Gastroesophageal sphincter (tissue), 4 donors: ENCODE results near the gene FRAT1. TPM values are rescaled to one million over a fixed set of nuclear protein-coding genes. Genes with fewer than 3 reads are reported as not detected.

Experiments used
- ATAC-seq: fragments of 150-250 bp; one replicate; pipeline ENCODE4 v1.9.1; 2016; ENCODE audit warnings: mild to moderate bottlenecking, moderate library complexity
- H3K27ac ChIP-seq, 4 donors: fragments of 200-600 bp; sonication (generic) in 3 of 4; 1 replicate in 3 of 4; 2 replicates in 1 of 4; pipeline ENCODE4 v1.5.1; 2016 to 2019
- H3K27me3 ChIP-seq: fragments of 200-600 bp; sonication (generic); one replicate; pipeline ENCODE4 v1.5.1; 2019
- H3K36me3 ChIP-seq, 2 donors: fragments of 200-600 bp; sonication (generic); one replicate each; pipeline ENCODE4 v1.5.1; 2019; ENCODE audit warnings: control low read depth in 1 of 2
- H3K4me1 ChIP-seq, 3 donors: fragments of 200-600 bp; sonication (generic); 1 replicate in 2 of 3; 2 replicates in 1 of 3; pipeline ENCODE4 v1.5.1; 2016 to 2019; ENCODE audit warnings: control low read depth in 2 of 3
- H3K4me3 ChIP-seq, 2 donors: fragments of 200-600 bp; sonication (generic); one replicate each; pipeline ENCODE4 v1.5.1; 2019; ENCODE audit warnings: mild to moderate bottlenecking in 1 of 2, moderate library complexity in 1 of 2
- H3K9me3 ChIP-seq, 3 donors: fragments of 200-600 bp; sonication (generic); one replicate each; pipeline ENCODE4 v1.5.1; 2017 to 2019; ENCODE audit warnings: control low read depth in 2 of 3
- EP300 ChIP-seq: sonication (generic); formaldehyde crosslinking; IDR thresholded peaks from one replicate; pipeline ENCODE4 v1.6.1; 2017; ENCODE audit warnings: antibody characterized with exemption, mild to moderate bottlenecking
- POLR2A ChIP-seq, 2 donors: fragments of 450-650 bp; IDR thresholded peaks; one replicate each; pipeline ENCODE4 v1.6.1; 2017; ENCODE audit warnings: antibody characterized with exemption in 2 of 2, mild to moderate bottlenecking in 2 of 2, moderate library complexity in 1 of 2
- POLR2AphosphoS5 ChIP-seq: sonication (generic); formaldehyde crosslinking; IDR thresholded peaks from one replicate; pipeline ENCODE4 v1.6.1; 2017; ENCODE audit warnings: antibody characterized with exemption
- WGBS, 2 donors: methylation state at CpG; one replicate each; pipeline ENCODE4 v1.1.5; 2018; ENCODE audit warnings: low coverage in 1 of 2; 5-methylcytosine and 5-hydroxymethylcytosine counted together
- total RNA-seq, 4 donors: library from RNA; depleted of rRNA; stranded (reverse); fragments of >200 nt; gene quantifications; one replicate each; pipeline ENCODE4 v1.1.0, GENCODE V29; 2016
- TF ChIP-seq, protein P1 (sequence below), 4 experiments: fragments of 200-600 bp in 2 of 4; fragments of 450-650 bp in 2 of 4; sonication (generic) in 1 of 4; IDR thresholded peaks; one replicate each; pipeline ENCODE4 v1.5.1; 2017 to 2019; ENCODE audit warnings: antibody characterized with exemption in 4 of 4, mild to moderate bottlenecking in 2 of 4, moderate library complexity in 2 of 4

The FRAT1 gene
- total RNA-seq, 4 donors from 2014 or later = 5.1 to 8.0 (median 5.5) TPM

- WGBS, 2 donors = 39 to 48% methylated on average over 17 to 22 of the region's 25 CpGs
- H3K27me3 ChIP-seq = no peaks in the 10 kb centered on the region
- H3K4me1 ChIP-seq = peaks cover 3 to 21% (median 5%) of the 10 kb centered on the region in 3 donors
- peaks cover 0 to 12% of the 10 kb centered on the region in 2 donors for H3K36me3 ChIP-seq
- H3K9me3 ChIP-seq = no peaks in the 10 kb centered on the region
- peak overlapping the region; percentile 89 to 98 for H3K4me3 ChIP-seq
- TF ChIP-seq POLR2AphosphoS5 (no peak), POLR2A (IDR thresholded peaks at IDR 0.05) (no peak), EP300 (no peak)
- TF ChIP-seq, protein P1, sequence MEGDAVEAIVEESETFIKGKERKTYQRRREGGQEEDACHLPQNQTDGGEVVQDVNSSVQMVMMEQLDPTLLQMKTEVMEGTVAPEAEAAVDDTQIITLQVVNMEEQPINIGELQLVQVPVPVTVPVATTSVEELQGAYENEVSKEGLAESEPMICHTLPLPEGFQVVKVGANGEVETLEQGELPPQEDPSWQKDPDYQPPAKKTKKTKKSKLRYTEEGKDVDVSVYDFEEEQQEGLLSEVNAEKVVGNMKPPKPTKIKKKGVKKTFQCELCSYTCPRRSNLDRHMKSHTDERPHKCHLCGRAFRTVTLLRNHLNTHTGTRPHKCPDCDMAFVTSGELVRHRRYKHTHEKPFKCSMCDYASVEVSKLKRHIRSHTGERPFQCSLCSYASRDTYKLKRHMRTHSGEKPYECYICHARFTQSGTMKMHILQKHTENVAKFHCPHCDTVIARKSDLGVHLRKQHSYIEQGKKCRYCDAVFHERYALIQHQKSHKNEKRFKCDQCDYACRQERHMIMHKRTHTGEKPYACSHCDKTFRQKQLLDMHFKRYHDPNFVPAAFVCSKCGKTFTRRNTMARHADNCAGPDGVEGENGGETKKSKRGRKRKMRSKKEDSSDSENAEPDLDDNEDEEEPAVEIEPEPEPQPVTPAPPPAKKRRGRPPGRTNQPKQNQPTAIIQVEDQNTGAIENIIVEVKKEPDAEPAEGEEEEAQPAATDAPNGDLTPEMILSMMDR (IDR thresholded peaks at IDR 0.05) = no peak
- H3K27ac ChIP-seq = peak overlapping the region; percentile 95 to 99 (median 98)
- ATAC-seq = no peak
Observed at GRCh38 chr10:97291357-97292096, 27.5 kb upstream of the FRAT1 start.

DNA sequence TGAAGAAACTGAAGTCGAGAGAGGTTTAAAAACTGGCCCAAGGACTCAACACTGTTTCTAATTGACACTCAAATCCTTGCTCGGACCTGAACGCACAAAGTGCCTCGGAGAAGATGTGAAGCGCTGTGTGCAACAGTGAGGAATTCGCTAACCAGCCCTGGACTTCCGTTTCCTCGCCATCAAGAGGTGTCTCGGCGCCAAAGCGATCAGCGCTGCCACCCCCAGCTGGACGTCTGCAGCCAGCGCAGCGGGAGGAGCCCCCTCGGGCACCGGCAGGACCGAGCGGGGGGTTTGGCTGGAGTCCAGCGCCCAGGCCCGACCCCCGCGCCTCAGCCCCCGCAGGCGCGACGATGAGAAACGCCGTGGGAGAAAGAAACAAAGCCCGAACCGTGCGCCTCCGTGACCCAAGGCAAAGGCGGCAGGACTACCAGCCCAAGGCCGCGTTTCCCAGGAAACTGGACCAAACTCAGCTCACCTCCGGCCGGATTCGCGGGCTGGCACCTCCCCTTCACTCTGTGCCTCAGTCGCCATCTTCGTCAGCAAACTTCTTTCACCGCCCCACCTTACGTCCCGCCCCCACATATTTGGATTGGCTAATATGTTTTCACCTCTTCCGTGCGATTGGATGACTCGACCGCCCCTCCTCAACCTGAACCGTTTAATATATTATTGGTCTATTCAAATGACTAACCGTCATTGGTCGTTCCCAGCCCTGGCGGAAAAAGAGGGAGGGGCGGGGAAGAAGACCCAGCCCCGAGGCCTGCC is 26.8 kb upstream of the FRAT1 start, which contains the start of gene ARHGAP19:
Gene ARHGAP19 (minus strand): TSS at position 541 of the 765 bp plus-strand sequence. CDS start 10 bp downstream, at position 531.
- no peaks in the 10 kb centered on the region for H3K9me3 ChIP-seq
- peak; percentile 100 for ATAC-seq
- WGBS, 2 donors = 0% methylated on average over 12 to 17 of the region's 55 CpGs
- peaks cover 0 to 7% of the 10 kb centered on the region in 2 donors for H3K36me3 ChIP-seq
- peak within 1 kb of the TSS; percentile 89 to 98 for H3K4me3 ChIP-seq
- H3K4me1 ChIP-seq = peaks cover 3 to 21% (median 5%) of the 10 kb centered on the region in 3 donors
- peak within 1 kb of the TSS; percentile 95 to 99 (median 98) for H3K27ac ChIP-seq
- TF ChIP-seq POLR2AphosphoS5 = peak; percentile 51
- peak; percentile 35 to 44 for TF ChIP-seq POLR2A (IDR thresholded peaks at IDR 0.05)
- TF ChIP-seq, protein P1 (IDR thresholded peaks at IDR 0.05) = peak in 2 of 4 experiments; percentile 16 to 38
- no peak for TF ChIP-seq EP300
- no peaks in the 10 kb centered on the region for H3K27me3 ChIP-seq

DNA sequence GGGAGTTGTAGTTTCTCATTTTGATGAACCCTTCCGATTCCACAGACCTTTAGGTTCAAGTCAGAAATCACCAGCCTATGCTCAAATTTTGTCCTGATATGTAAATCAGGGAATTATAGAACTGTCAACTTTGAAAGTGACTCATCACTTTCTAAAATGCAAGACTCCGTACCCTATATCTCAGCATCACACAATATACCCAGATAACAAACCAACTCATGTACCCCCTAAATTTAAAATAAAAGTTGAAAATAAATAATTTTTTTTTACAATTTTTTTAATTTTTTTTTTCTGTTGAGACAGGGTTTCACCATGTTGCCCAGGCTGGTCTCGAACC is 26.2 kb upstream of the FRAT1 start:
- no peak for ATAC-seq
- Histone ChIP-seq H3K27me3 (no peaks in the 10 kb centered on the region), H3K27ac (peak overlapping the region in 1 of 4 donors; percentile 98), H3K4me1 (peaks cover 3 to 21% (median 5%) of the 10 kb centered on the region in 3 donors), H3K9me3 (no peaks in the 10 kb centered on the region), H3K36me3 (peaks cover 0 to 2% of the 10 kb centered on the region in 2 donors), H3K4me3 (peak overlapping the region in 1 of 2 donors; percentile 89)
- TF ChIP-seq POLR2A (IDR thresholded peaks at IDR 0.05) (no peak), POLR2AphosphoS5 (no peak), EP300 (no peak)
- TF ChIP-seq, protein P1 (IDR thresholded peaks at IDR 0.05) = no peak
- 50 to 64% methylated on average over 3 of the region's 3 CpGs for WGBS, 2 donors

- no peak for TF ChIP-seq POLR2AphosphoS5
- TF ChIP-seq EP300 = no peak
- TF ChIP-seq POLR2A (IDR thresholded peaks at IDR 0.05) = no peak
- TF ChIP-seq, protein P1 (IDR thresholded peaks at IDR 0.05) = no peak
Observed at GRCh38 chr10:97297556-97298222, 21.4 kb upstream of the FRAT1 start.

More at GRCh38 chr10:97297556-97298222, 21.4 kb upstream of the FRAT1 start:
- H3K9me3 ChIP-seq = no peaks in the 10 kb centered on the region
- no peaks in the 10 kb centered on the region for H3K27me3 ChIP-seq
- H3K36me3 ChIP-seq = no peaks in the 10 kb centered on the region
- H3K27ac ChIP-seq = no peak overlapping the region
- no peak overlapping the region for H3K4me3 ChIP-seq
- WGBS, 2 donors = 67 to 79% methylated on average over 3 to 7 of the region's 8 CpGs
- no peak for ATAC-seq
- H3K4me1 ChIP-seq = peaks cover 0 to 6% (median 0%) of the 10 kb centered on the region in 3 donors
